NCI-H1417 treated with DMSO at 0.1 percent for 48 hours (cell line): ENCODE results near the gene LAMA5.

Source experiments
- DNase-seq: peaks from one replicate; lab custom pipeline; 2025; lab: John Stamatoyannopoulos, UW

LAMA5 gene

DNA sequence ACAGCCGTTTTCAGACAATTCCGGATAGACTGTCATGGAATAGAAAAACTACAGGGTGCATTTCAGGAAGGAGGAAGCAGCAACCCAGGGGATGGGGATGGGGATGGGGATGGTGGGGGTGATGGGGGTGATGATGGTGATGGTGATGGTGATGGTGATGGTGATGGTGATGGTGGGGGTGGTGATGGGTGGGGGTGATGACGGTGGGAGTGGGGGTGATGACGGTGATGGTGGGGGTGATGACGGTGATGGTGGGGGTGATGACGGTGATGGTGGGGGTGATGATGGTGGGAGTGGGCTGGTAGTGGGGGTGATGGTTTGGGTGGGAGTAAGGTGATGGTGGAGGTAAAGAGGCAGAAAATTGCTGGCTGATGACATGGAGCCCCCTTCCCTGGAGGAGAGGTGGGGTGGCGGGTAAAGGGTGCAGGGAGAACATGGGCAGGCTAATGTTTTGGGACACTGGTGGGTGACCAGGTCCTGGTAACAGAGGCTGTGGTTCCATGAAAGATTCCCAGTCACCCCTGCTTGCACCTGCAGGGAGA, 17.5 kb downstream of the LAMA5 start:
- no peak for DNase-seq

DNA sequence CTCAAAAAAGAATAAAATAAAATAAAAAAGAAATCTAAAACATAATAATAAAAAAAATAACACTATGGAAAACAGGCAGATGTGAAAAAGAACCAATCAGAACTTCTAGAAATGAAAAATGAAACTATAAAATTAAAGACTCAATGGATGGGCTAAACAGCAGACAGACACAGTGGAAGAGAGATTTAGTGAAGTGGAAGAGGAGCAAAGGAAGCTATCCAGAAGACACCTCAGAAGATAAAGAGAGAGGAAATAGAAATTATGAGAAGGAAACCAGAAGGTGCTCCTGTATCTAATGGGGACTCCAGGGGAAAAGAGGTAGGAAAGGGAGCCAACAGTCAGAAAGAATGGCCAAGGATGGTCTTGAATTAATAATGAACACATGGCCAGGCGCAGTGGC, 18.5 kb downstream of the LAMA5 start:
- no peak for DNase-seq

DNA sequence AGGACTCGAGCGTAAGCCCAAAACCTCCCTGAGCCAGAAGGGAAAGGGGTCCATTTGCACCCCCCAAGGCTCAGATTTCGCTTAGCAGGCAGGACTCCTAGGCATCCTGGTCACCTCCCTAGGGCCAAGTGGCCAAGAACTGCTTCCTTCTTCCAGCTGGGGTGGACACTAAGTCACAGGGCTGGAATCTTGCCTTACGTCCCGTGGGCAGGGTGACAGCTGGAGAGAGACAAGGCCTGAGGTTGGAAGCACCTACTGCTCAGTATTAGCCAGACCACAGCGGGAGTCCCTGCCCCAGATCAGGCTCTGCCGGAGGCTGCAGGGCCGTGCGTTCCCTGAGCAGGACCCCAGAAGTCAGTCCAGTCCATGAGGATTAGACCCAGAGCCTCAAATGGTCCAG, 19.7 kb downstream of the LAMA5 start:
- DNase-seq, result no peak

DNA sequence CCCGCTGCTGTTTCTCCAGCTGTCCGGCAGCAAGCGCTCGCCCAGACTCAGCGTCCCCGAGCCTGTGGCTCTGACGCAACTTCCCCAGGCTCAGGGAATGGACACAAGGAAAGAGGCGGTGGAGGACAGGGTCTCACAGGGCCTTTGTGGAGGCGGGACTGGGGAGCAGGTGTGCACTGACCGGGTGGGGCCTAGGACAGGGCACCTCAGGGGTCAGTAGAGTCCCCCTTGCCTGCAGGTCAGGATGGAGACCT, 20.0 kb downstream of the LAMA5 start:
- DNase-seq, result no peak

DNA sequence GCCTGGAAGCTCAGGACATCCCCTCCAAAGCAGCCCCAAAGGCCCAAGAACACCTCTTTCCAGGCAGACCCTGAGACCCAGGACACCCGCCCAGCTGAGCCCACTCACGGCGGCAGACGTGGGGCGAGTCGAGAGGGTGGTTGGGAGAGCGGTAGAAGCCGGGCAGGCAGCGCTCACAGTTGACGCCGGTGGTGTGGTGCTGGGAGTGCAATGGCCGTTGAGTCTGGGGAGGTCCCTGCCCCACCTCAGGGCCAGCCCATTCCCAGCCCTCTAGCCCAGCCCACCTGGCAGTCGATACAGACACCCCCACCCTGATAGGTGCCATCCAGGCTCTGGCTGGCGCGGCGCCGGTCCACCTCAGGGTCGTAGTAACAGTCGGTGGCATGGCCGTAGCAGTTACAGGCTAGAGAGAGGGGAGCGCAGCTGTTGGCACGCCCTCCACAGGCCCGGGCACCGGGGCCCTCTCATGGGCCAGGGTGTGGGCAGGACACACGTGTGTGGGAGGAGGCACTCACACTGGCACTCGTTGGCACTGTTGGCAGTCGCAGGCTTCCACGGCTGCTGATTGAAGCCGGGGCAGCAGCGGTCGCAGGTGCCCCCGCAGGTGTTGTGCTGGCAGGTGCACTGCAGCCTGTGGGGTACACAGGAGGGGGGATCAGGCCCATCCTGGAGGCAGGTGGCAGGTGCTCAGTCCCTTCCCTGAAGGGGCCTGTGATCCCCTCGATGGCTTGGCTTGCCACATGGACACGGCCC, 20.5 kb downstream of the LAMA5 start:
- no peak for DNase-seq

DNA sequence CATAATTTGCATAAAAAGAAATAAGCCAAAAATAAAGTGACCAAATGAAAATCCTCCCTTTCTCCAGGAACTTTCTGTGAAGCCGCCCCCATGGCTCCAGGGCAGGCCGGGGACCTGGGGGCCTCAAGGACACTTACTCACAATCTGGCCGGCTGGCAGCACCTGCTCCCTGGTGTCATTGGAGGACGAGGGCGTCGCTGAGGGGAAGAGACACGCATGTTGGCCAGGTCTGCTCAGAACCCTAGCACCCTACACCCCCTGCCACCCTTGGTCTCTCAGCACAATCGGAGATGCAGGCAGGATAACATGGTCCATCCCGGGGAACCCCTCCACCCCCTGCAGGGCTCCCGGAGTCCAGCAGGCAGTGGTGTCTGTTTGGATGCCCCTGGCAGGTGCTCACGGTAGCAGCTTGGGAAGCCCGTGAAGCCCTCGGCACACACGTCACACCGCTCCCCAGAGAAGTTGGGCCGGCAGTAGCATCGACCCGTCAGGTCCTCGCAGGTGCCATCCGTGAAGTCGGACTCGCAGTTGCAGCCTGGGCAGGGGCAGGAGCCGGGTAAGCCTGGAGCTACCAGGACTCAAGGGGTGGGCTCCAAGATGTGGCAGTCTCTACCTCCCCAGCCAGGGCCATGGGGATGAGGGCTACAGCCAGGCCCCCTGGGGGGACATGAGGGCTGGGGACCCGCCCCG, 21.3 kb downstream of the LAMA5 start:
- DNase-seq, result no peak

DNA sequence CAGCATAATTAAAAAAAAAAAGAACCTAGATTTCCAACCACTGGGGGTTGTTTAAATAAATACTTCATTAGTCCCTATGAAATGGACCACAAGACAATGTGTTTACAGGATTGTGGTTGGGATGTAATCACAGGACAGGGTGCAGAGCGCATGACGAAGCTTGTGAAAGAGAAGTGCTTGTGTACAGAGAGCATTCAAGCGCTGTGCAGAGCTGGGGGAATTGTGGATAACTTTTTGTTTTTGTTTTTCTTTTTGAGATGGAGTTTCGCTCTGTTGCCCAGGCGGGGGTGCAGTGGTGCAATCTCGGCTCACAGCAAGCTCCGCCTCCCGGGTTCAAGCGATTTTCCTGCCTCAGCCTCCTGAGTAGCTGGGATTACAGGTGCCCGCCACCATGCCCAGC, 22.3 kb downstream of the LAMA5 start:
- DNase-seq, result no peak

DNA sequence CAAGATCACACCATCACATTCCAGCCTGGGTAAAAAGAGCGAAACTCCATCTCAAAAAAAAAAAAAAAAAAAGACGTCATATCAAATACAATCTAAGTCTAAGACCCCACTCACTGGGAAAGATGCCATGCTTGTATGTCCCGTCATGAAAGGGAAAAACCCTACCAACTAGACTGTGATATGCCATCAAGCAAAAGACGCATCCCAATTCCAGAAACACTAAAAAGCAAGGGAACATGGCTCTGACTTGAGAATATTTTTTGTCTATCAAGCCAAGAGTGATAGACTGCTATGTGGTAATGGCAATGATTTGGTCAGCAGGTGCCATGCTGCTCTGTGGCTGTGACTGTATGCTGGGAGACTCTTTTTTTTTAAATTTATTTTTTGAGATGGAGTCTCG, 23.0 kb downstream of the LAMA5 start:
- DNase-seq, result no peak

DNA sequence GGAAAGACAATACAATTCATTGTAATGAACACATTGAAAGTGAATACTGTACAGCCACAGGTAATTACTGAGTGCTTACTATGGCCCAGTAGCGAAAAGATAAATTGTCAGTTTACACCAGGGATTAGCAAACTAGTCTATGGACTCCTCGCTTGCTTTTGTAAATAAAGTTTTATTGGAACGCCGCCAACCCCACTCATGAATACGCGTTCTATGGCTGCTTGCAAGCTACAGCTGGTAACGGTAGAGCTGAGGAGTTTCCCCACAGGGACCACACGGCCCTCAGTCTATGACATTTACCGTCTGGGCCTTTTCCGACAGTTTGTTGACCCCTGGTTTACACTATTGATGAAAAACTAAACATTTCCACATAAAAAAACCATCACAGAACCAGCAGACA, 24.2 kb downstream of the LAMA5 start:
- no peak for DNase-seq

DNA sequence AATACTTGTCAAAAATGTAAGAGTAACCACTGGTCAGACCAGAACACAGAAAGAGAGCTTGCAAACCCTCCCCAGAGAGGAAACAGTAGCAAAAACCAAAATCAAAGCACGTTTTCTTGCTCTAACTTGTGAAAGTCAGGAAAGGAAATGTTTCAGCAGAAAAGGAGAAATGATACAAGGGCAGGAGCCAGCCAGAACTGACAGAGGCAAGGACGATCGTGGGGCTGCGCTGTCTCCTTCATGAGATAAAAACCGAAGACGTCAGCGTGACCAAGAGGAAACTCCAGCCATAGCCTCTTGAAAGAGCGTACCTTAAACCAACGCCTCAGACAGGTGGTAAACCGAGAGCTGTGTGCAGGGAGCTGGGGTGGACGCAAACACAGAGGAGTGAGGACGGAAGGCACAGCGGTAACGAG, 27.5 kb downstream of the LAMA5 start:
- DNase-seq, result no peak

DNA sequence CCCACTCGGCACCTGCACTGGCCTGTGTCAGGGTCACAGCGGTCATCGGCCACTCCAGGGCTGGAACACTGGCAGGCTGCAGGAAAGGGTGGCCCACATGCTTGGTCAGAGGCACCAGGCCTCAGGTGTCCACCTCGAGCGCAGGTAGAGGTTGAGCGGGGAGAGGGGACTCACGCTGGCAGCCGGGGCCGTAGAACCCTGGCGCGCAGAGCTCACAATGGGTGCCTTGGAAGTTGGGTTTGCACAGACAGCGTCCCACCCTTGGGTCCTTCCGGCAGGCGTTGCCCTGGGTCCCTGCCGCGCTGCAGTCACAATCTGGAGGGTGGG, 28.9 kb downstream of the LAMA5 start:
- DNase-seq, result no peak

DNA sequence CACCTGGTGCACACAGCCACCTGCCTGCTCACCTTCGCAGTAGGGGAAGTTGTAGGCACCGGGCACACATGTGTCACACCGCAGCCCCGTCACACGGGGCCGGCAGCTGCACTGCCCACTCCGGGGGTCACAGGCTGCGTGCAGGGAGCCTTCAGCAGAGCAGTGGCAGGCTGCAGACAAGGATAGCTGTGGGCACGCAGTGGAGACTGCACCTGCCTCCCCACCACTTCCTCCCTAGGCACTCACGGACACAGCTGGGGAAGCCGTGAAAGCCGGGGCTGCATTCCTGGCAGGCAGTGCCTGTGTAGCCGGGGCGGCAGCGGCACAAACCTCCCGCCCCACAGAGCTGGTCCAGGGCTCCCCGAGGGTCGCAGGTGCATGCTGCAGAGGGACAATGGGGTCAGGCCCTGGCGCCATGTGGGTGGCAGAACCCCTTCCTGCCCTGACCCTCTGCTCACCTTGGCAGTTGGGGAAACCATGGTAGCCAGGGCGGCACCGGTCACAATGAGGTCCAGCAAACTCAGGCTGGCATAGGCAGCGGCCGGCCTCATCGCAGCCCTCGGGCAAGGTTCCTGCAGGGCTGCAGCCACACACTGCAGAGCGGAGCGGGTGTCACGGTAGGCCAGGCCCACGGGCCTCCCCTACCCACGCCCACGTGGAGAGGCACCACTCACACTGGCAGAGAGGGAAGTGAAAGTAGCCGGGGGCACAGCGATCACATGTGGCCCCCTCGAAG, 29.4 kb downstream of the LAMA5 start:
- DNase-seq, result no peak

DNA sequence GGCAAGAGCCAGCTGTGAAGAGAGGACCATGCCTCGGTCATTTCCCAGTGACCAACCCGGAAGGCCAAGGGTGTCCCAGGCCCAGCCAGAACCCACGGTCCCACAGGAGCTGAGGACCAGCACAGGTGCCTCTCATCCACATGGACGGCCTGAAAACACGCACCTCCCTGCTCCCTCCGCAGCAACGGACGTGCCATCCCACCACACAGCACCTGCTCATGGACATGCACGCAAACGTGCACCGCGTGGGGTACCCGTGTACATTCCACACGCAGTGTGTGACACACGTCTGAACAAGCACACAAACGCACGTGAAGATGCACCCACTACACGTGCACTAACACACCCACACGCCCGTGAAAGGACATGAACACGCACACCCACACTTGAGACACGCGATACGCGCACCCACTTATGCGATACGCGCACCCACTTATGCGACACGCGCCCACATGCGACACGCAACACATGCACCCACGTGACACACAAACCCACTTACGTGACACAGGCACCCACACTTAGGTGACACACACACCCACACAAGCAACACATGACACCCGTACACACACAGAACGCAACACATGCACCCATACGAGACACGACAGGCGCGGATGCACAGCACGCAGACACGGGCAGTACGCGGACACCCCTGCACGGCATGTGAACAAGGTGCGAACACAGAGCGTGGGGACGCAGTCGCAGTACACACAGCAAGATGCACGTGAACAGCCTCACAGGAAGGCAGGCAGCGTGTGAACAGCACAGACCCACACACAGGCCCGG, 30.1 kb downstream of the LAMA5 start:
- DNase-seq, result no peak

DNA sequence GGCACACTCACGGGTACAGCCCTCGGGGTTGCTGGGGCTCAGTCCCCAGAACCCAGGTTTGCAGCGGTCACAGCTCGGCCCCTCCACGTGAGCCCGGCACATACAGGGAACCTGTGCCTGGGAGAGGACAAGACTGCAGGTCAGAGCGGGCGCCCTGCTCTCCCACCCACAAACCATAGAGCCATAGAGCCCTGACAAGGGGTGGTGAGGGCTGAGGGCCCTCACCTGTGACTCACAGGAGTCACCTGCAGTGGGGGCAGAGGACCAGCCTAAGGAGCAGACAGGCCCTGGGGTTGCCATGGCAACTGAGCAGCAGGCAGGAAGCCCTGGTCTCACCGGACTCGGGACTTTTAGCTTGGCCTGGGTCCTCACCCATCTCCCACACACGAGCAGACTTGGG, 30.8 kb downstream of the LAMA5 start:
- DNase-seq, result no peak

DNA sequence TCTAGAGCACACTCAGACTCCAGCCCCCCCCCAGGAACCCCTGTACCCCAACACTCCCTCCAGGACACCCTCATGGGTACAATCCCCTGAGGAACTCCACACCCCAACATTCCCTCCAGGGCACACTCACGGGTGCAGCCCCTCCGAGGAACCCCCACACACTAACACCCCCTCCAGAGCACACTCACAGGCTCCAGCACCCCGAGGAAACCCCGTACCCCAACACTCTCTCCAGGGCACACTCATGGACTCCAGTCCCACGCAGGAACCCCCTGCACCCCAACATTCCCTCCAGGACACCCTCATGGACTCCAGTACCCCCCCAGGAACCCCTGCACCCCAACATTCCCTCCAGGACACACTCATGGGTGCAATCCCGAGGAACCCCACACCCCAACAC, 31.6 kb downstream of the LAMA5 start:
- DNase-seq, result no peak

DNA sequence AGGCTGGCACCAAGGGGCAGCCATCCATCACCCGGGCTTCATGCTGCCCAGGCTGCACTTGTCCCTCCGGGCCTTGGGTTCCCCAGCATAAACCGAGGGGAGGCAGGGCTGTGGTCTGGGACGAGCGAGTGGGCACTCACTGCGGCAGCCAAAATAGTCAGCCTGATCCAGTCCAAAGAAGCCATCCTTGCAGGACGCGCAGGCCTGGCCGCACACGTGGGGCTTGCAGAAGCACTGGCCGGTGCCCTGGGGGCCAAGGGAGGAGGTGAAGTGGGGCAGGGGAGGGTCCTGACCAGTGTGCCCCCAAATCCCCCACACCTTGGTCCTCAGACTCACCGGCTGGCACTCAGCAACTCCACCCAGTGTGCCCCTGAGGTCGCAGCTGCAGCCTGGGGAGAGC, 32.2 kb downstream of the LAMA5 start:
- DNase-seq, result no peak

DNA sequence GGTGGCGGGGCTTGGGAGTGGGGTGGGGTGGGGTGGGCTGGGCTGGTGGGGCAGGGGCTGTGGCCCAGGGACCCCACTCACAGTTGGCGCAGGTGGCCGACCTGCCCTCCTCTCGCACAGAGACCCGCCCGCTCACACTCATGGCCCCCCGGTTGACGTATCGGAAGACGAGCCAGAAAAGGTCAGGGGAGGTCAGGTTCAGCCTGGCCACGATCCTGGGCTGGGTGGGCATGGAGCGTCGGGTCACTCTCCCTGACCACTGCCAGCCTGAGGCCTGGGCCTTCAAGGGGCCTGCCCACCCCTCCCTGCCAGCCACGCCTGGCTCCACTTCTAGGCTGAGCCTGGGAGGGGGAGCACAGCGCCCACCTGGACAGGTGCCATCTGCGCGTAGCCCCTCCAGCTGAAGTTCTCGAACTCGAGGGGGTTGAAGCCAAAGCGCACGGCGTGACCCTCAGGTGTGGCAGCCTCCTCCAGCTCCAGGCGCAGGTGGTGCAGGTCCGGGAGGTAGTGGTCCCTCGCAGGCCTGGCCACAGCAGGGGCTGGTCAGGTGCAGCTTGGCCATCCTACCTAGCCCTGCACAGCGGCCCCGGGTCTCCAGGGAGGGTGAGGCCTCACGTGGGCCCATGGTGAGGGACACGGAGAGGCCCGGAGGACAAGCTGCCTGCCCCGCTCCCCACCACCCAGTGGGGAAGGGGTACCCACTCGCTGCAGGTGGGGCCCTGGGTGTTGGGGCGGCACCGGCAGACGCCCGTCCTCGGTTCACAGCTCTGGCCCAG, 33.1 kb downstream of the LAMA5 start:
- DNase-seq, result no peak

DNA sequence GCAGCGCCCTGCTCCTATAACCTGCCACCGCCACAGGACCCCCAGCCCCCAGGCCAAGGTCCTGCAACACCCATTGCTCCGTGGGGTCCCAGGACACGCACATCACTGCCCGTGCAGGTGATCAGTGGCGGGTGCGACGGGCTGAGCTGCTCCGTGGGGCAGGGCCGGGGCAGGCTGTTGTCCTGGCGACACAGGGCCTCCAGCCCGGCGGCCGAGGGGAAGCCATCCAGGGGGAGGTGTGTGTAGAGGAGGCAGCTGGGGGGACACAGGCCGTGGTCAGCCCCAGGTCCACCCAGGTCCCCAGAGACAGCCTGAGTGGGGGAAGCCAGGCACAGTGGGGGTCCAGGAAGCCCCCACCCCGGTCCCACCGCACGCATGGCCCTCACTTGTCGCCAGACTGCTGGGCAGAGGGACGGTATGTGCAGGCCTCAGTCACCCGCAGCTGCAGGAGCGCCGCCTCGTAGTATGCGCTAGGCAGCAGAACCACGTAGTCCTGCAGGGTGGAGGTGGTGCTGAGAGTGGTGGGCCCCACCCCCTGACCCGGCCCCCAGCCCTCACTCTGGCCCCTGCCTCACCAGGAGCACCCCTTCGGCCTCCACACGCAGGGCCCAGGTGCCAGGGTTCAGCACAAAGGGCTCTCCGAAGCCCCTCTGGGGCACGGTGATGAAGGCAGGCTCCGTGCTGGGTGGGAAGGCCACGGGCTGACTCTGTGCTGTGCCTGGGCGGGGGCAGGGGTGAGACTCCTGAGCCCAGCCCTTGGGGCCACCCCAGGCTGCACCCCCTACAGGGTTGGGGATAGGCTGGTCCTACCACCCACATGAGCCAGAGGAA, 33.9 kb downstream of the LAMA5 start:
- no peak for DNase-seq

DNA sequence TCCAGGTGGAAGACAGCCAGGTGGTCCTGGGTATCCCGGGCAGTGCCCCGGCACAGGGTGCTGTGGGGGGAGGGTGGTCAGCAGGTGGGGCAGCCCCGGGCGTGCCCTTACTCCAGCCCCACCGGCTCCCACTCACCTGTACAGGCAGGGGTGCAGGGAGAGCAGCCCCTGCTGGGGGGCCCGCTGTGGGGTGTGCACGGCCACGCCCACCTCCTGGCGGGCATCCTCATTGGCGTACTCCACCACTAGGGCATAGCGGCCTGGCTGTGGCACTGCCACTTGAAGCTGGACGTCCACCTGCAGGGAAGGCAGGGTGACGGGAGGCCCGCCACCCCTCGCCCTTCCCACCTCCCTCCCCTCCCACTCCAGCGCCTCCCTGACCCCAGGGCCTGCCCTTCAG, 34.7 kb downstream of the LAMA5 start:
- DNase-seq, result no peak

DNA sequence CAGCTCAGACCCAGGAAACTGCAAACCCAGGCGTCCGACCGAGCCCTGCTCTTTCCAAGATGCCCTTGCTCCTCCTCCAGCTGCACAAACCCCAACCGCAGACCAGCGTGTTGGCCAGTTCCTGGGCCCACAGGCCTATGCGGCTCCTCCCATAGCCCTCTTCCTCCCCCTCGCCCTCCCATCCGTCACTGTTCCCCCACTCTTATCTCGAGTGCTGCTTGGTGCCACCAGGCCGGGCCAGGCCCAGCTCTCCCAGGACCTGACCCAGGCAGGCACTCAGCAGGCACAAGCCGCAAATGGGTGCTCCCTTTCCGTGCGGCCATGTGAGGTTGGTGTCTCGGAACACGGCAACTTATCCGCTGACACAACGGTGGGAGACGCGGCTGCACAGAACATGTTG, 35.8 kb downstream of the LAMA5 start:
- no peak for DNase-seq
